Limb (tissue), 2 donors: ENCODE measurements around the gene KIAA0513.
"Not testable (repeated sequence)": the region's sequence is repeated elsewhere in the genome, so short reads cannot be mapped to it uniquely, and the experiment has no call there.

Source experiments
- DNase-seq, 2 donors: peaks; one replicate each; pipeline ENCODE4 v3.0.0-alpha.2; 2016; ENCODE audit errors: extremely low spot score in 2 of 2

KIAA0513 gene

GRCh38 chr16:85048921-85049562 lies 21.4 kb downstream of the KIAA0513 start:
- DNase-seq: no peak

- DNase-seq: no peak
Observed at GRCh38 chr16:85049706-85050305, 22.2 kb downstream of the KIAA0513 start.

GRCh38 chr16:85051067-85051581 lies 23.5 kb downstream of the KIAA0513 start:
- DNase-seq: no peak

- DNase-seq: no peak
Observed at GRCh38 chr16:85051683-85052082, 24.1 kb downstream of the KIAA0513 start.

GRCh38 chr16:85052536-85052935 lies 24.9 kb downstream of the KIAA0513 start:
- no peak for DNase-seq

- DNase-seq: not testable (repeated sequence)
Observed at GRCh38 chr16:85054321-85054720, 26.7 kb downstream of the KIAA0513 start.

- no peak for DNase-seq
Observed at GRCh38 chr16:85054948-85055492, 27.4 kb downstream of the KIAA0513 start.

DNA sequence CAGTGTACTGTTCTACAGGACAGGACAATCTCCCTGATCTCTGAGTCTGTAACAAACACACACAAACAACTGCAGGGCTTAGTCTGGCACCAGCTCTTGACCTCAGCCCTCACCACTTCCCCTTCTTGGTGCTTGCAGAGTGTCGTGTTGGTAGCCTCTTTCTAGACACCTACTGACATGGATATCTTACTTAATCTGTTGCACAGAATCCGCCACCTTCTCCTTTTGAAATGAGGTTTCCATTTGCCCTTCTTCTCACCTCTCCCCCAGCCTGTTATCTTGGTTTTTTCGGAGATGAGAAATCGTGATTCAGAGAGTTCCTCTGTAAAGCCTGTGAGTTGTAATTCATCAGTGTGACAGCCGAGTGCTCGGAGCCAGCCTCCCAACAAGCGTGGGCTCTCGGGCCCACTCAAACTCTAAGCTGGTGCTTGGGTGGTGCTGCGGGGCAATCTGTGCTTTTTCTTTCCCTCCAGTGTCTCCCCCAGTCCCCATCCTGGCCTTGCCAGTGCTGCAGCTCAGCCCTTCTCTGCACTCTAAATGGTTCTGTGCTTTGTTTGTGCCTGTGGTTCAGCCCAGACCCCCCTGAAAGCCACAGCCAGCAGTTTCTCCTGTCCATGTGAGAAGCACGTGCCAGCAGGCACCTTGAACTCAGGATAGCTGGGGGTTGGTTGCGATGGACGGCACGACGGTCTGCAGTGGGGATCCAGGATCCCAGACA lies 28.1 kb downstream of the KIAA0513 start:
- no peak for DNase-seq

- DNase-seq: no peak
Observed at GRCh38 chr16:85056211-85056748, 28.7 kb downstream of the KIAA0513 start.

DNA sequence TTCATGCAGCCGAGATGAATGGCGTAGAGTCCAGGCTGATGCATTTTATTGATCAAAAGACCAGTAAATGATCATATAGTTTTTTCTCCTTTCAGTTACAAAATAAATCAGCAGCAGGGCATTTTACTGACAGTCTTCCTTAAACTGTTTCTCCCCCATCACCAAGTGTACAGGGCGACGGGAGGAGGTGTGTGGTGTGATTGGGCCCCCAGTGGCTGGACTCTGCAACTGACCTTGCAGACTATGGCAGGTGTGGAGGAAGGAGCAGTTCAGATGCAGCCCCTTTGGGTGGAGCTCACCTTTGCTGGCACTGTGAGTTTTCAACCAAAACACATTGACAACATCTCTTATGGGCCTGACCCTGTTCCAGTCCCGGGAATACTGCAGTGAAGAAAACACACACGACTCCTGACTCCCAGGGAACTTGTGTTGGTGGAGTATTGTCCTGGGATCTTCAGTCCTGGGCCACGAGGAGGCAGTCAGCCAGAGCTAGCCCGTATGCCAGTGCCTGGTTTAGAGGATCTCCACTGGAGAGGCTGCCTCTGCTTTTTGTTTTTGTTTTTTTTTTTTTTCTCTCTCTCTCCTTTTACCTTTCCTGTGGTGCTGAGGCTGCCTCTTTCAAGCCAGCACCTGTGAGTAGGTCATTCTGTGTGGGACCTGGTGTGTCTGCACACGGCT lies 29.8 kb downstream of the KIAA0513 start:
- DNase-seq: no peak

GRCh38 chr16:85057948-85058347 lies 30.4 kb downstream of the KIAA0513 start:
- no peak for DNase-seq

DNA sequence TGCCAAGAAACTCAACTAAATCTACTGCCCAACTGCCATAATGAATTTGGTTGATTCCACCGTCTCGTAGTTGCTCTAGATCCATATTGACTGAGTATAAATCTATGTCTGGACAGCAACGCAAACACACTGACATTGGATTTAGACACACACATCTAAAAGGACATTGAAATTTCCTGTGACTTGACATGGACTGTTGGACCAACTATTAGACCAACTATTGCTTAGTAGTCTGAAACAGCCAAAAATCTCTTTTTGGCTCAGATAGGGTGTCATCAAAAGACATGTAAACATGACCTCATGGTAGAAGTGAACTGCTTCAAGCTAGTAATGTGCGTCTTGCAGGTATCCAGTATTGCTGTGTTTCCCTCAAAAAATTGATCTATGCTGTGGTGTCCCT lies 31.3 kb downstream of the KIAA0513 start:
- DNase-seq: no peak

DNA sequence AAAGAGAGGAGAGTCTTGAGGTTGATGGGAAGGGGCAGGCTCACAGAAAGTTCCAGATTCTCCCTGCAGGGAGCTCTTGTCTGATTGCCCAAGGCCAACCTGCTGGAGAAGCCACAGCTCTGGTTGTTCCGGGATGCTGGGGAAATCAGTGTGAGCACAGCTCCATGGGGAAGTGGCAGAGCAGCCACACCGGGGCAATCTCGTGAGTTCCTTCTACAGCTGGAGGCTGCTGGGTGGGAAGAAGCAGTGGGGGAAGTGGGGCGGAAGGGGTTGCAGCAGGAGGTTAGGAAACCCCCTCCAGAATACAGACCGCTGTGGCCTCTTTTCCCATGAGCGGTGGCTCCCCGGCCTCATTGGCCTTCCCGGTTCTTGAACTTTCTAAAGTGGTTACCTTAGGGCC lies 34.0 kb downstream of the KIAA0513 start:
- DNase-seq: no peak

- no peak for DNase-seq
Observed at GRCh38 chr16:85062323-85062722, 34.7 kb downstream of the KIAA0513 start.

- no peak for DNase-seq
Observed at GRCh38 chr16:85062845-85063244, 35.2 kb downstream of the KIAA0513 start.

GRCh38 chr16:85064186-85064585 lies 36.6 kb downstream of the KIAA0513 start:
- no peak for DNase-seq

DNA sequence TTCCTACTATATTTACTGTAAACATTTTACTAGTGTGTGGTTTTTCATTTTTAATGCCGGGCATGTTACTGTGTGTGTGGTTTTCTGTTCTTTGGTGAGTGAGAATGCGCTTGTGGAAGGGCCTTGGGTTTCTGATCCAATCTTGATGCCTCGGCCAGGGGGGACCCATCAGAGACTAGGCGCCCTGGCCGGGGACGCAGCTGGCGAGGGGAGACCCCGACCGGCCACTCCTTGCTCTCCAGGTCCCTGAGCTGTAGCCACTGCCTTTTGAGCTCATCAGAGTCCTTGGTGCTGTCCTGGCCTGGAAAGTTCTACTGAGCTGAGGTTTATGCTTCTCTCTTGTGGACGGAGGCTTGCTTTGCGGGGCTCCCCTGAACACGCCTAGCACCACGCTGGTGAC lies 37.5 kb downstream of the KIAA0513 start:
- DNase-seq: no peak

DNA sequence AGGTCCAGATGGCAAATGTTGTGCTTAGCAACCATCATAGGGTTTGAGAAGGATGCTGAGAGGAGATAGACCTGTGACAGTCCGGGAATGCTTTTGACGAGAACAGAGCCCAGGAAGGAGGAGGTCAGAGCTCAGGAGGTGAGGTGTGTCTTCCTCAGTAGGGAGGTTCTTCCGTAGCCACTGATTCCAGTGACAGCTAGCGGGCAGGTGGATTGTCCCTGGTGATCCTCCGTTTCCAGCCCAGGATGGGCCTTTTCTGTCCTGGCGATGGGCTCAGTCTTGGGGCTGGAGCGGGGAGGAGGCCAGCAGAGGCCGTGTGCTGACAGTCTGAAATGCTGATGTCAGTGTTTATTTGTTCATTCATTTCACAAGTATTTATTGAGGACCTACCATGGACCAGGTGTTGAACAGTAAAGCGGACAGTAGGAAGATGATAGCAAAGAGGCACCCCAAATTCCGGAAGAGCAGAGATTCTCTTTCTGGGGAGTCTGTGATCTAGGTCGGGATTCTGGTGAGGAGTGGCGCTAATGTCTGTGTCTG lies 38.8 kb downstream of the KIAA0513 start:
- no peak for DNase-seq

DNA sequence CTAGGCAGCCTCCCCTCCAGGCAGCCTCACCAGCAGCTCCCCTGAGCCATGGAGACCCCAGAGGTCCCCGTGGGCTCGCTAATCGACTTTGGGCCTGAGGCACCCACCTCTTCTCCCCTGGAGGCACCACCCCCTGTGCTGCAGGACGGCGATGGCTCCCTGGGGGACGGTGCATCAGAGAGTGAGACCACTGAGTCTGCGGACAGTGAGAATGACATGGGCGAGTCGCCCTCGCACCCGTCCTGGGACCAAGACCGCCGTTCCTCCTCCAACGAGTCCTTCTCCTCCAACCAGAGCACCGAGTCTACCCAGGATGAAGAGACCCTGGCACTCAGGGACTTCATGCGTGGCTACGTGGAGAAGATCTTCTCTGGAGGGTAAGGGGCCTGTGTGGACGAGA lies 39.4 kb downstream of the KIAA0513 start:
- DNase-seq: no peak

GRCh38 chr16:85067426-85067825 lies 39.8 kb downstream of the KIAA0513 start:
- no peak for DNase-seq

DNA sequence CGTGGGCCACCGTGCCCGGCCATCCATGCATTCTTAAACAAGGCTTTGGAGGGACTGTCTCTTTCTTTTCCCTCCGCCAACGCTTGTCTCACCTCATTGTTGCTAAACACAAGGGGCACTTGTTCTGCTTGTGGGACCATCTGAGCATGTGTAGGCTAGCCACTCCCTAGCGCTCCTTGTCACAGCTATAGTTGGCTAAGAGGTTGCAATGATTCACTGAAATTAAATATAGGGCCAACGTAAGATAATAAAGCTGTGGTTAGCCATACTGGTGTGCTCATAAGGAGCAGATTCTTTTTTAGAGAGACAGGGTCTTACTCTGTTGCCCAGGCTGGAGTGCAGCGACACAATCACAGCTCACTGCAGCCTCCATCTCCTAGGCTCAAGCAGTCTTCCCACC lies 41.2 kb downstream of the KIAA0513 start:
- DNase-seq: no peak
